ENCODE data around the gene NDRG2.
A peak's percentile ranks its signal among the peaks of the same experiment; 100 is the strongest.
"Not testable (repeated sequence)": the region's sequence is repeated elsewhere in the genome, so short reads cannot be mapped to it uniquely, and the experiment has no call there.

Gene NDRG2

GRCh38 chr14:20989787-20990600, 34.9 kb downstream of the NDRG2 start, which contains the start of gene METTL17:
METTL17 (plus strand) TSS chr14:20989980; CDS start chr14:20990003, 23 bp downstream.
- peak; percentile 96 for DNase-seq (ENCODE audit: low read depth)
- TF ChIP-seq CTCF (conservative IDR thresholded peaks at IDR 0.05; ENCODE audit: low read depth, low read length) = peak; percentile 59
- peak within 1 kb of the TSS; percentile 80 for H3K4me3 ChIP-seq (ENCODE audit: low read length)

GRCh38 chr14:20989471-20989786, 35.4 kb downstream of the NDRG2 start:
- no peak for DNase-seq (ENCODE audit: low read depth)
- TF ChIP-seq CTCF (conservative IDR thresholded peaks at IDR 0.05; ENCODE audit: low read depth, low read length) = no peak
- H3K4me3 ChIP-seq (ENCODE audit: low read length) = peak overlapping the region; percentile 30

- DNase-seq (ENCODE audit: low read depth) = no peak
- H3K4me3 ChIP-seq (ENCODE audit: low read length) = peak overlapping the region; percentile 30
- no peak for TF ChIP-seq CTCF (conservative IDR thresholded peaks at IDR 0.05; ENCODE audit: low read depth, low read length)
Observed at GRCh38 chr14:20988717-20989470, 36.0 kb downstream of the NDRG2 start.

- no peak for TF ChIP-seq CTCF (conservative IDR thresholded peaks at IDR 0.05; ENCODE audit: low read depth, low read length)
- DNase-seq (ENCODE audit: low read depth) = peak; percentile 95
- H3K4me3 ChIP-seq (ENCODE audit: low read length) = no peak overlapping the region
Observed at GRCh38 chr14:20986811-20987210, 38.0 kb downstream of the NDRG2 start.

- H3K4me3 ChIP-seq (ENCODE audit: low read length); DNase-seq (ENCODE audit: low read depth): not testable (repeated sequence)
Observed at GRCh38 chr14:20985650-20986049, 39.2 kb downstream of the NDRG2 start.

GRCh38 chr14:20982646-20983369, 42.1 kb downstream of the NDRG2 start:
- TF ChIP-seq CTCF (conservative IDR thresholded peaks at IDR 0.05; ENCODE audit: low read depth, low read length) = no peak
- no peak overlapping the region for H3K4me3 ChIP-seq (ENCODE audit: low read length)
- no peak for DNase-seq (ENCODE audit: low read depth)

GRCh38 chr14:20980906-20981305, 44.0 kb downstream of the NDRG2 start:
- H3K4me3 ChIP-seq (ENCODE audit: low read length) = no peak overlapping the region
- DNase-seq (ENCODE audit: low read depth) = no peak
- no peak for TF ChIP-seq CTCF (conservative IDR thresholded peaks at IDR 0.05; ENCODE audit: low read depth, low read length)
